GM23338 (cell line): ENCODE measurements around the gene MEPE. TPM values are rescaled to one million over a fixed set of nuclear protein-coding genes. Genes with fewer than 3 reads are reported as not detected.

Source experiments
- ATAC-seq: fragments of 200-7000 bp; cut with Tn5 transposase; 3 replicates; pipeline ENCODE4 v1.9.1; 2020
- DNase-seq: peaks from one replicate; pipeline ENCODE4 v3.0.0-alpha.2; 2015; ENCODE audit warnings: low spot score
- H2AFZ ChIP-seq: fragments of 200-600 bp; sonication (generic); 2 replicates; pipeline ENCODE4 v1.8.0; 2016; ENCODE audit warnings: antibody characterized with exemption, mild to moderate bottlenecking, moderate library complexity
- H3F3A ChIP-seq: fragments of 200-600 bp; sonication (generic); replicated peaks from 2 replicates; pipeline ENCODE4 v1.8.0; 2017; ENCODE audit warnings: antibody characterized with exemption, mixed run types, low read depth
- H3K27ac ChIP-seq: fragments of 200-600 bp; sonication (generic); 2 replicates; pipeline ENCODE4 v1.6.1; 2016; ENCODE audit warnings: low read depth
- H3K27me3 ChIP-seq: fragments of 200-600 bp; sonication (generic); 2 replicates; pipeline ENCODE4 v1.8.0; 2016; ENCODE audit warnings: mild to moderate bottlenecking, mixed run types, moderate library complexity; ENCODE audit not compliant: insufficient read depth
- H3K36me3 ChIP-seq: fragments of 200-600 bp; sonication (generic); 2 replicates; pipeline ENCODE4 v1.8.0; 2016; ENCODE audit warnings: mild to moderate bottlenecking; ENCODE audit not compliant: insufficient read depth
- H3K4me1 ChIP-seq: fragments of 200-600 bp; sonication (generic); 2 replicates; pipeline ENCODE4 v1.8.0; 2016; ENCODE audit warnings: mild to moderate bottlenecking, moderate library complexity; ENCODE audit not compliant: insufficient read depth
- H3K4me2 ChIP-seq: fragments of 200-600 bp; sonication (generic); 2 replicates; pipeline ENCODE4 v1.7.1; 2017; ENCODE audit warnings: mixed run types
- H3K4me3 ChIP-seq: fragments of 200-600 bp; sonication (generic); 2 replicates; pipeline ENCODE4 v1.6.1; 2016; ENCODE audit warnings: mixed run types
- H3K79me2 ChIP-seq: fragments of 200-600 bp; sonication (generic); replicated peaks from 2 replicates; pipeline ENCODE4 v1.8.0; 2017; ENCODE audit warnings: mild to moderate bottlenecking; ENCODE audit not compliant: insufficient read depth
- H3K9me2 ChIP-seq: fragments of 200-600 bp; sonication (generic); 2 replicates; pipeline ENCODE4 v1.8.0; 2017; ENCODE audit not compliant: insufficient read depth
- H4K20me1 ChIP-seq: fragments of 200-600 bp; sonication (generic); replicated peaks from 2 replicates; pipeline ENCODE4 v1.8.0; 2017; ENCODE audit warnings: mild to moderate bottlenecking; ENCODE audit not compliant: insufficient read depth
- H3K27ac Mint-ChIP-seq: 2 replicates; pipeline ENCODE4 v1.8.0; 2020; ENCODE audit warnings: inconsistent platforms, mild to moderate bottlenecking, moderate library complexity, mixed read lengths
- H3K27me3 Mint-ChIP-seq: 3 replicates; pipeline ENCODE4 v1.8.0; 2022; ENCODE audit warnings: low read depth, mild to moderate bottlenecking, moderate library complexity, mixed read lengths, inconsistent platforms; ENCODE audit not compliant: insufficient read depth, poor library complexity
- H3K36me3 Mint-ChIP-seq: 3 replicates; pipeline ENCODE4 v1.8.0; 2021; ENCODE audit warnings: low read depth, mild to moderate bottlenecking, inconsistent platforms, moderate library complexity, mixed read lengths
- H3K4me1 Mint-ChIP-seq: 3 replicates; pipeline ENCODE4 v1.8.0; 2020; ENCODE audit warnings: mild to moderate bottlenecking, inconsistent platforms, mixed read lengths
- H3K4me3 Mint-ChIP-seq: 3 replicates; pipeline ENCODE4 v1.8.0; 2021; ENCODE audit warnings: moderate library complexity, mild to moderate bottlenecking, inconsistent platforms, mixed read lengths
- H3K9me3 Mint-ChIP-seq: 3 replicates; pipeline ENCODE4 v1.8.0; 2020; ENCODE audit warnings: moderate library complexity, mild to moderate bottlenecking, inconsistent platforms, mixed read lengths
- CREB1 ChIP-seq: fragments of 250-450 bp; sonication (Bioruptor Pico); IDR thresholded peaks from 2 replicates; pipeline ENCODE4 v1.5.0; 2020; ENCODE audit warnings: low read depth, mild to moderate bottlenecking, moderate library complexity
- EZH2 ChIP-seq: fragments of 200-600 bp; sonication (generic); IDR thresholded peaks from one replicate; pipeline ENCODE4 v1.8.0; 2017; ENCODE audit warnings: antibody characterized with exemption, mild to moderate bottlenecking, low read depth; ENCODE audit not compliant: unreplicated experiment
- EZH2phosphoT487 ChIP-seq: fragments of 200-600 bp; sonication (generic); IDR thresholded peaks from one replicate; pipeline ENCODE4 v1.8.1; 2018; ENCODE audit warnings: antibody characterized with exemption; ENCODE audit not compliant: unreplicated experiment
- JUNB ChIP-seq: IDR thresholded peaks from one replicate; pipeline ENCODE4 v1.6.1; 2016; ENCODE audit warnings: antibody characterized with exemption; ENCODE audit not compliant: unreplicated experiment
- NANOG ChIP-seq: IDR thresholded peaks from 2 replicates; pipeline ENCODE4 v1.6.1; 2016; ENCODE audit warnings: antibody characterized with exemption, borderline replicate concordance
- POLR2AphosphoS5 ChIP-seq: IDR thresholded peaks from 2 replicates; pipeline ENCODE4 v1.6.1; 2016; ENCODE audit warnings: antibody characterized with exemption, low read depth
- STAT1 ChIP-seq: IDR thresholded peaks from one replicate; pipeline ENCODE4 v1.6.1; 2016; ENCODE audit warnings: antibody characterized with exemption; ENCODE audit not compliant: unreplicated experiment
- ZNF114 ChIP-seq: fragments of 250-450 bp; sonication (Bioruptor Pico); IDR thresholded peaks from 2 replicates; pipeline ENCODE4 v1.5.0; 2020; ENCODE audit warnings: mild to moderate bottlenecking, moderate library complexity
- ZNF331 ChIP-seq: fragments of 250-450 bp; sonication (Bioruptor Pico); IDR thresholded peaks from 2 replicates; pipeline ENCODE4 v1.5.0; 2020; ENCODE audit warnings: low read depth, mild to moderate bottlenecking, moderate library complexity
- ZNF462 ChIP-seq: fragments of 250-450 bp; sonication (Bioruptor Pico); IDR thresholded peaks from 2 replicates; pipeline ENCODE4 v1.5.0; 2020; ENCODE audit warnings: mild to moderate bottlenecking, moderate library complexity
- polyA plus RNA-seq: library from polyadenylated mRNA; unstranded; fragments of >200 nt; fragmentation: Nextera tagmentation; extraction: Ambion mirVana; gene quantifications from 2 replicates; pipeline ENCODE4 v1.2.1, GENCODE V29; 2016
- total RNA-seq: library from RNA; depleted of rRNA; stranded (reverse); fragments of >200 nt; shearing (Covaris generic); gene quantifications from 2 replicates; pipeline ENCODE4 v1.2.3, GENCODE V29; 2014
- TF ChIP-seq, protein P1 (sequence below): IDR thresholded peaks from one replicate; pipeline ENCODE4 v1.6.1; 2018; ENCODE audit warnings: antibody characterized with exemption; ENCODE audit not compliant: unreplicated experiment
- TF ChIP-seq, protein P2 (sequence below): IDR thresholded peaks from 2 replicates; pipeline ENCODE4 v1.6.1; 2016; ENCODE audit warnings: antibody characterized with exemption
- TF ChIP-seq, protein P3 (sequence below), 2 experiments: fragments of 200-600 bp in 1 of 2; sonication (generic) in 1 of 2; conservative IDR thresholded peaks; 2 replicates each; pipeline versions ENCODE4 v1.5.1 to v1.6.1; 2016 to 2017; ENCODE audit warnings: antibody characterized with exemption in 2 of 2, low read depth in 2 of 2, mild to moderate bottlenecking in 2 of 2, moderate library complexity in 1 of 2

The MEPE gene
- total and polyA plus RNA-seq, 2 experiments from 2014 or later = not detected

GRCh38 chr4:87803421-87803820 is 29.3 kb upstream of the MEPE start:
- Histone ChIP-seq H3F3A (no peaks in the 10 kb centered on the region), H3K27ac (no peak overlapping the region), H3K27me3 (no peaks in the 10 kb centered on the region), H3K9me2 (no peaks in the 10 kb centered on the region), H4K20me1 (no peaks in the 10 kb centered on the region), H3K4me2 (no peak overlapping the region), H2AFZ (no peak overlapping the region), H3K4me1 (no peaks in the 10 kb centered on the region), H3K79me2 (no peaks in the 10 kb centered on the region), H3K36me3 (no peaks in the 10 kb centered on the region), H3K4me3 (no peak overlapping the region)
- Mint-ChIP-seq H3K27ac (no peak overlapping the region), H3K4me1 (peaks cover 3% of the 10 kb centered on the region; the same call in 1 of the 3 replicates), H3K27me3 (no peaks in the 10 kb centered on the region), H3K36me3 (no peaks in the 10 kb centered on the region), H3K9me3 (no peaks in the 10 kb centered on the region), H3K4me3 (no peak overlapping the region)
- TF ChIP-seq JUNB = no peak
- no peak for TF ChIP-seq EZH2phosphoT487
- TF ChIP-seq, protein P1, sequence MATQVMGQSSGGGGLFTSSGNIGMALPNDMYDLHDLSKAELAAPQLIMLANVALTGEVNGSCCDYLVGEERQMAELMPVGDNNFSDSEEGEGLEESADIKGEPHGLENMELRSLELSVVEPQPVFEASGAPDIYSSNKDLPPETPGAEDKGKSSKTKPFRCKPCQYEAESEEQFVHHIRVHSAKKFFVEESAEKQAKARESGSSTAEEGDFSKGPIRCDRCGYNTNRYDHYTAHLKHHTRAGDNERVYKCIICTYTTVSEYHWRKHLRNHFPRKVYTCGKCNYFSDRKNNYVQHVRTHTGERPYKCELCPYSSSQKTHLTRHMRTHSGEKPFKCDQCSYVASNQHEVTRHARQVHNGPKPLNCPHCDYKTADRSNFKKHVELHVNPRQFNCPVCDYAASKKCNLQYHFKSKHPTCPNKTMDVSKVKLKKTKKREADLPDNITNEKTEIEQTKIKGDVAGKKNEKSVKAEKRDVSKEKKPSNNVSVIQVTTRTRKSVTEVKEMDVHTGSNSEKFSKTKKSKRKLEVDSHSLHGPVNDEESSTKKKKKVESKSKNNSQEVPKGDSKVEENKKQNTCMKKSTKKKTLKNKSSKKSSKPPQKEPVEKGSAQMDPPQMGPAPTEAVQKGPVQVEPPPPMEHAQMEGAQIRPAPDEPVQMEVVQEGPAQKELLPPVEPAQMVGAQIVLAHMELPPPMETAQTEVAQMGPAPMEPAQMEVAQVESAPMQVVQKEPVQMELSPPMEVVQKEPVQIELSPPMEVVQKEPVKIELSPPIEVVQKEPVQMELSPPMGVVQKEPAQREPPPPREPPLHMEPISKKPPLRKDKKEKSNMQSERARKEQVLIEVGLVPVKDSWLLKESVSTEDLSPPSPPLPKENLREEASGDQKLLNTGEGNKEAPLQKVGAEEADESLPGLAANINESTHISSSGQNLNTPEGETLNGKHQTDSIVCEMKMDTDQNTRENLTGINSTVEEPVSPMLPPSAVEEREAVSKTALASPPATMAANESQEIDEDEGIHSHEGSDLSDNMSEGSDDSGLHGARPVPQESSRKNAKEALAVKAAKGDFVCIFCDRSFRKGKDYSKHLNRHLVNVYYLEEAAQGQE = no peak
- TF ChIP-seq, protein P2, sequence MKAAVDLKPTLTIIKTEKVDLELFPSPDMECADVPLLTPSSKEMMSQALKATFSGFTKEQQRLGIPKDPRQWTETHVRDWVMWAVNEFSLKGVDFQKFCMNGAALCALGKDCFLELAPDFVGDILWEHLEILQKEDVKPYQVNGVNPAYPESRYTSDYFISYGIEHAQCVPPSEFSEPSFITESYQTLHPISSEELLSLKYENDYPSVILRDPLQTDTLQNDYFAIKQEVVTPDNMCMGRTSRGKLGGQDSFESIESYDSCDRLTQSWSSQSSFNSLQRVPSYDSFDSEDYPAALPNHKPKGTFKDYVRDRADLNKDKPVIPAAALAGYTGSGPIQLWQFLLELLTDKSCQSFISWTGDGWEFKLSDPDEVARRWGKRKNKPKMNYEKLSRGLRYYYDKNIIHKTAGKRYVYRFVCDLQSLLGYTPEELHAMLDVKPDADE = no peak
- TF ChIP-seq CREB1 = no peak
- TF ChIP-seq, protein P3, sequence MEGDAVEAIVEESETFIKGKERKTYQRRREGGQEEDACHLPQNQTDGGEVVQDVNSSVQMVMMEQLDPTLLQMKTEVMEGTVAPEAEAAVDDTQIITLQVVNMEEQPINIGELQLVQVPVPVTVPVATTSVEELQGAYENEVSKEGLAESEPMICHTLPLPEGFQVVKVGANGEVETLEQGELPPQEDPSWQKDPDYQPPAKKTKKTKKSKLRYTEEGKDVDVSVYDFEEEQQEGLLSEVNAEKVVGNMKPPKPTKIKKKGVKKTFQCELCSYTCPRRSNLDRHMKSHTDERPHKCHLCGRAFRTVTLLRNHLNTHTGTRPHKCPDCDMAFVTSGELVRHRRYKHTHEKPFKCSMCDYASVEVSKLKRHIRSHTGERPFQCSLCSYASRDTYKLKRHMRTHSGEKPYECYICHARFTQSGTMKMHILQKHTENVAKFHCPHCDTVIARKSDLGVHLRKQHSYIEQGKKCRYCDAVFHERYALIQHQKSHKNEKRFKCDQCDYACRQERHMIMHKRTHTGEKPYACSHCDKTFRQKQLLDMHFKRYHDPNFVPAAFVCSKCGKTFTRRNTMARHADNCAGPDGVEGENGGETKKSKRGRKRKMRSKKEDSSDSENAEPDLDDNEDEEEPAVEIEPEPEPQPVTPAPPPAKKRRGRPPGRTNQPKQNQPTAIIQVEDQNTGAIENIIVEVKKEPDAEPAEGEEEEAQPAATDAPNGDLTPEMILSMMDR (conservative IDR thresholded peaks at IDR 0.05; ENCODE audit: low read depth in 2 of 2) = no peak
- no peak for TF ChIP-seq STAT1
- no peak for TF ChIP-seq EZH2
- no peak for TF ChIP-seq ZNF331 (CRISPR knock-in tag)
- TF ChIP-seq POLR2AphosphoS5 = no peak
- TF ChIP-seq ZNF462 (CRISPR knock-in tag) = no peak
- no peak for TF ChIP-seq ZNF114 (CRISPR knock-in tag)
- TF ChIP-seq NANOG = no peak
- ATAC-seq (no peak), DNase-seq (no peak)
